ENCODE results near the gene RTN4IP1.

- no peak for TF ChIP-seq POLR2A (IDR thresholded peaks at IDR 0.05)
- TF ChIP-seq CTCF (IDR thresholded peaks at IDR 0.05), result no peak
These were observed 6.3 kb downstream of the RTN4IP1 start for GRCh38 chr6:106623039-106623438.

Data from upper lobe of left lung (tissue), 4 donors.